Fibroblast of skin of abdomen (primary cell): Measurements from ENCODE around the gene APCDD1L.
"Not testable (repeated sequence)": the region's sequence is repeated elsewhere in the genome, so short reads cannot be mapped to it uniquely, and the experiment has no call there.

Experiments
- DNase-seq: peaks from one replicate; pipeline ENCODE4 v3.0.0-alpha.2; 2013

The APCDD1L gene

DNA sequence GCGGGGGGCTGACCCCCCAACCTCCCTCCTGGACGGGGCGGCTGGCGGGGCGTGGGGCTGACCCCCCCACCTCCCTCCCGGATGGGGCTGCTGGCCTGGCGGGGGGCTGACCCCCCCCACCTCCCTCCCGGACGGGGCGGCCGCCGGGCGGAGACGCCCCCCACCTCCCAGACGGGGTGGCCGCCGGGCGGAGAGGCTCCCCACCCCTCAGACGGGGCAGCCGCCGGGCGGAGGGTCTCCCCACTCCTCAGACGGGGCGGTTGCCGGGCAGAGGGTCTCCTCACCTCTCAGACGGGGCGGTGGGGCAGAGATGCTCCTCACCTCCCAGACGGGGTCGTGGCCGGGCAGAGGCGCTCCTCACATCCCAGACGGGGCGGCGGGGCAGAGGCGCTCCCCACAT, 101.0 kb downstream of the APCDD1L start:
- DNase-seq = not testable (repeated sequence)
